GM12864 (cell line): Measurements from ENCODE around the gene DCC.

Experiments used
- DNase-seq: peaks from one replicate; pipeline ENCODE4 v3.0.0-alpha.2; 2011; ENCODE audit warnings: low read depth
- H3K4me3 ChIP-seq: 2 replicates; pipeline ENCODE4 v1.5.1; 2011; ENCODE audit warnings: mild to moderate bottlenecking, low read depth, low read length, control low read depth
- CTCF ChIP-seq: IDR thresholded peaks from 2 replicates; pipeline ENCODE4 v1.5.1; 2011; ENCODE audit warnings: low read depth, mild to moderate bottlenecking, moderate library complexity, low read length, control low read depth, inconsistent platforms; ENCODE audit errors: missing control alignments

The DCC gene

GRCh38 chr18:53152476-53152875 is 812.5 kb downstream of the DCC start:
- TF ChIP-seq CTCF: no peak
- no peak overlapping the region for H3K4me3 ChIP-seq
- no peak for DNase-seq

GRCh38 chr18:53153281-53153680 is 813.3 kb downstream of the DCC start:
- peak; percentile 10 for TF ChIP-seq CTCF
- DNase-seq: no peak

GRCh38 chr18:53153800-53154199 is 813.8 kb downstream of the DCC start:
- TF ChIP-seq CTCF: no peak
- no peak overlapping the region for H3K4me3 ChIP-seq
- DNase-seq: no peak

More at GRCh38 chr18:53153281-53153680, 813.3 kb downstream of the DCC start:
- H3K4me3 ChIP-seq: no peak overlapping the region

GRCh38 chr18:53165770-53166169 is 825.8 kb downstream of the DCC start:
- DNase-seq: no peak
- no peak for TF ChIP-seq CTCF
- no peak overlapping the region for H3K4me3 ChIP-seq

- DNase-seq: no peak
- no peak overlapping the region for H3K4me3 ChIP-seq
- TF ChIP-seq CTCF: no peak
Observed at GRCh38 chr18:53169346-53169745, 829.3 kb downstream of the DCC start.

GRCh38 chr18:53191634-53192033 is 851.6 kb downstream of the DCC start:
- TF ChIP-seq CTCF: no peak
- H3K4me3 ChIP-seq: no peak overlapping the region
- no peak for DNase-seq

GRCh38 chr18:53193870-53194269 is 853.9 kb downstream of the DCC start:
- H3K4me3 ChIP-seq: no peak overlapping the region
- DNase-seq: no peak
- no peak for TF ChIP-seq CTCF
